IPS-20b (cell line): ENCODE measurements around the gene RETREG1.
"Not testable (repeated sequence)": the region's sequence is repeated elsewhere in the genome, so short reads cannot be mapped to it uniquely, and the experiment has no call there.

Source experiments
- H3K27ac ChIP-seq: one replicate; pipeline ENCODE4 v1.5.1; 2013; ENCODE audit warnings: low read length
- H3K27me3 ChIP-seq: 2 replicates; pipeline ENCODE4 v1.6.1; 2013; ENCODE audit warnings: mild to moderate bottlenecking, low read length, inconsistent platforms; ENCODE audit not compliant: insufficient read depth
- H3K36me3 ChIP-seq: 2 replicates; pipeline ENCODE4 v1.6.1; 2013; ENCODE audit warnings: low read depth, mild to moderate bottlenecking, inconsistent platforms, low read length, moderate library complexity; ENCODE audit not compliant: insufficient read depth
- H3K4me1 ChIP-seq: 2 replicates; pipeline ENCODE4 v1.6.1; 2013; ENCODE audit warnings: mild to moderate bottlenecking, control low read depth, inconsistent platforms, low read length, moderate library complexity; ENCODE audit not compliant: insufficient read depth
- H3K4me3 ChIP-seq: 2 replicates; pipeline ENCODE4 v1.5.1; 2013; ENCODE audit warnings: mild to moderate bottlenecking, low read length, inconsistent platforms
- H3K9ac ChIP-seq: 2 replicates; pipeline ENCODE4 v1.6.1; 2013; ENCODE audit warnings: low read depth, mild to moderate bottlenecking, inconsistent platforms, low read length, moderate library complexity
- H3K9me3 ChIP-seq: 2 replicates; pipeline ENCODE4 v1.6.1; 2013; ENCODE audit warnings: mild to moderate bottlenecking, low read depth, low read length, inconsistent platforms; ENCODE audit not compliant: insufficient read depth

Gene RETREG1

DNA sequence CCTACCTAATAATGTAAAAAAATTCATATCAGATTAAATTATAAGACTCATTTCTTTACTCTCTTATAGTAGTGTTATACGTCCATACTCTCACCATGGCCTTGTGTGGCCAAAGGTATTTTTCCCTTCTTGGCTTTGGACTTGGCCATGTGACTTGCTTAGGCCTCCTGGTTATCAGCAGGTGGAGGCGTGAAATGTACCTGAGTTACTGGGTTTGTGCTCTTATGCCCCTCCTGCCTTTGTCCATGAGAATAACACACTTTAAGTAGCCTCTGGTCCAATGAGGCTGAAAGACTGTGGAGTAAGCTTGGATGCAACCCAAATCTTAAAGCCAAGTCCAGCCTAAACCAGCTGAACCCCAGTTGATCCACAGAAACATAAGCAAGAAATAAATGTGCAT is 68.7 kb downstream of the RETREG1 start:
- no peaks in the 10 kb centered on the region for H3K36me3 ChIP-seq
- no peak overlapping the region for H3K9ac ChIP-seq
- no peak overlapping the region for H3K27ac ChIP-seq
- H3K4me3 ChIP-seq: no peak overlapping the region
- no peaks in the 10 kb centered on the region for H3K27me3 ChIP-seq
- H3K4me1 ChIP-seq: 0 out of 2 replicates have a peak, but pooled peaks cover 3% of the 10 kb centered on the region
- no peaks in the 10 kb centered on the region for H3K9me3 ChIP-seq

DNA sequence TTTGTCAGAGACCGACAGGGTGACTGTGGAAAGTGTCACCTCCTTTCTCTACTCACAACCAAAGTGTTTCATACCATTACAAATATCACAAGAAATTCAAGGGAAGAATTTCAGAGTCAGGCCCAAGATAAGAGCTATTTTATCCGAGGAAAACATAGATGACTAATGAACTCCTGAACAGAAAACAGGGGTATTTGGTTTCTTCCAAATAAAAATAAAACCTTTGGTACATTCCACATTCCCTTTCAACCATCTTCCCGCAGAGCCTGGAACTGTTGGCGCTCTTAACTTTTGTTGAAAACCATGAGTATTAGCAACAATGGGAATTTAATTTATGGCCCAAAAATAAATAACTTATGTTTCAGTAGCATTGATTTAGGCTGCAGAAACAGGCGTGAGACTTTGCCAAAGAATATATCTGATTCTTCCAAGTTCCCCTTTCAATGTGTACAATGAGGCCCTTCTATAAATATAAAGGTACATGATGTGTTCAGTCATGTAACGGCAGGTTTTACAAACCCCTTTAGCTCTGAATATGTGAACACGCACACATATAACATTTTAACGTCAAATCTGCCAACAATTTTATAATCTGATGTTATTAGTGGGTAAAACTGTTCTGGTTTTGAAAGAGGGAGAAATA is 69.5 kb downstream of the RETREG1 start:
- H3K9ac ChIP-seq: no peak overlapping the region
- no peak overlapping the region for H3K4me3 ChIP-seq
- no peaks in the 10 kb centered on the region for H3K9me3 ChIP-seq
- H3K27ac ChIP-seq: no peak overlapping the region
- H3K36me3 ChIP-seq: no peaks in the 10 kb centered on the region
- no peaks in the 10 kb centered on the region for H3K27me3 ChIP-seq
- H3K4me1 ChIP-seq: 0 out of 2 replicates have a peak, but pooled peaks cover 3% of the 10 kb centered on the region

- Histone ChIP-seq H3K9ac (no peak overlapping the region), H3K27ac (no peak overlapping the region)
Measured at GRCh38 chr5:16546732-16547131, 70.1 kb downstream of the RETREG1 start.

GRCh38 chr5:16544607-16545374 is 72.0 kb downstream of the RETREG1 start:
- no peaks in the 10 kb centered on the region for H3K9me3 ChIP-seq
- 0 out of 2 replicates have a peak, but pooled peaks cover 3% of the 10 kb centered on the region for H3K4me1 ChIP-seq
- no peaks in the 10 kb centered on the region for H3K36me3 ChIP-seq
- no peaks in the 10 kb centered on the region for H3K27me3 ChIP-seq
- no peak overlapping the region for H3K27ac ChIP-seq
- no peak overlapping the region for H3K9ac ChIP-seq
- H3K4me3 ChIP-seq: no peak overlapping the region

More at GRCh38 chr5:16546732-16547131, 70.1 kb downstream of the RETREG1 start:
- H3K9me3 ChIP-seq: no peaks in the 10 kb centered on the region
- no peaks in the 10 kb centered on the region for H3K27me3 ChIP-seq
- H3K36me3 ChIP-seq: no peaks in the 10 kb centered on the region
- H3K4me3 ChIP-seq: no peak overlapping the region
- H3K4me1 ChIP-seq: 0 out of 2 replicates have a peak, but pooled peaks cover 3% of the 10 kb centered on the region

GRCh38 chr5:16543206-16543605 is 73.6 kb downstream of the RETREG1 start:
- H3K9me3 ChIP-seq, H3K27me3 ChIP-seq, H3K9ac ChIP-seq, H3K4me1 ChIP-seq, H3K36me3 ChIP-seq, H3K27ac ChIP-seq, H3K4me3 ChIP-seq: not testable (repeated sequence)

- Histone ChIP-seq H3K9ac (no peak overlapping the region), H3K36me3 (no peaks in the 10 kb centered on the region), H3K9me3 (no peaks in the 10 kb centered on the region), H3K27ac (no peak overlapping the region), H3K4me3 (no peak overlapping the region), H3K27me3 (no peaks in the 10 kb centered on the region), H3K4me1 (0 out of 2 replicates have a peak, but pooled peaks cover 3% of the 10 kb centered on the region)
Measured at GRCh38 chr5:16542236-16542635, 74.6 kb downstream of the RETREG1 start.

- not testable (repeated sequence) for H3K4me3 ChIP-seq, H3K36me3 ChIP-seq, H3K9me3 ChIP-seq, H3K27me3 ChIP-seq, H3K27ac ChIP-seq, H3K4me1 ChIP-seq, H3K9ac ChIP-seq
Measured at GRCh38 chr5:16541592-16541991, 75.2 kb downstream of the RETREG1 start.

DNA sequence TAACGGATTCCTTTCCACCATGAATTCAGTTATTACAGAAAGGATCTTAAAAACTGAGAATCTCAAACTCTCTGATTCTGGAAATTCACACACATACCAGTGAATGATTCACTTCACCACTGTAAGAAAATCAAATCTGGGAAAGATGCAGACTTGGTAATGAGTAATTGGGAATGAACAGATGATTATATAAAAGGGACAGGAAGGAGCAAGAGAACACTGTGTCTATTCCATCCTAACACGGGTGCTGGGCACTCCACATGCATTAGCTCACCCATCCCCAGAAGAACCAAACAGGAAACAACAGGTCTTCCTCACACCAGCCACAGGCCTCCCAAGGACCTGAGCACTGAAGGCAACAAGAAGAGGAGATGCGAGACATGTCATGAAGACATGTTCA is 76.4 kb downstream of the RETREG1 start:
- H3K27ac ChIP-seq: no peak overlapping the region
- H3K4me3 ChIP-seq: no peak overlapping the region
- H3K4me1 ChIP-seq: no peaks in the 10 kb centered on the region
- no peak overlapping the region for H3K9ac ChIP-seq
- no peaks in the 10 kb centered on the region for H3K36me3 ChIP-seq
- no peaks in the 10 kb centered on the region for H3K9me3 ChIP-seq
- H3K27me3 ChIP-seq: no peaks in the 10 kb centered on the region

- H3K9ac ChIP-seq: no peak overlapping the region
- no peak overlapping the region for H3K4me3 ChIP-seq
- no peaks in the 10 kb centered on the region for H3K4me1 ChIP-seq
- H3K36me3 ChIP-seq: no peaks in the 10 kb centered on the region
- H3K9me3 ChIP-seq: no peaks in the 10 kb centered on the region
- no peak overlapping the region for H3K27ac ChIP-seq
- no peaks in the 10 kb centered on the region for H3K27me3 ChIP-seq
Measured at GRCh38 chr5:16539169-16539666, 77.6 kb downstream of the RETREG1 start.

DNA sequence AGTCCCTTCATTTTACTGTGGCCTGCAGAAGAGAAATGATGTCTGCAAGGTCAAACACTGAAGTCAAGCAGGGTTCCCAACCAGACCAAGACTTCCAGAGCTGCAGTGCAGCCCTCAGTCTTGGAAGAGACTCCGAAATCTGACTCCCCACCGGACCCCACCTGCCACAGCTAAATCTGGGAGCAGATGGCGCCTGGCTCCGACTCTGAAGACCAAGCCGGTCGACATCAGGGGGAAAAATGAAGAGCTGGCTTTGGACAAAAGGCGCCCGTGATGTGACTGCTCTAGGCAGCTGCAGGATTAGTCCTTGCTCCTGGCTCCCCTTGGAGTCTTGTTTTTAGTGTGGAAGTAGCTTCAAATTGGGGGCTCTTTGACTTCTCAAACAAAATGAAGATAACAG is 78.8 kb downstream of the RETREG1 start:
- no peak overlapping the region for H3K4me3 ChIP-seq
- no peak overlapping the region for H3K27ac ChIP-seq
- no peaks in the 10 kb centered on the region for H3K4me1 ChIP-seq
- H3K36me3 ChIP-seq: no peaks in the 10 kb centered on the region
- H3K9ac ChIP-seq: no peak overlapping the region
- H3K9me3 ChIP-seq: no peaks in the 10 kb centered on the region
- no peaks in the 10 kb centered on the region for H3K27me3 ChIP-seq

DNA sequence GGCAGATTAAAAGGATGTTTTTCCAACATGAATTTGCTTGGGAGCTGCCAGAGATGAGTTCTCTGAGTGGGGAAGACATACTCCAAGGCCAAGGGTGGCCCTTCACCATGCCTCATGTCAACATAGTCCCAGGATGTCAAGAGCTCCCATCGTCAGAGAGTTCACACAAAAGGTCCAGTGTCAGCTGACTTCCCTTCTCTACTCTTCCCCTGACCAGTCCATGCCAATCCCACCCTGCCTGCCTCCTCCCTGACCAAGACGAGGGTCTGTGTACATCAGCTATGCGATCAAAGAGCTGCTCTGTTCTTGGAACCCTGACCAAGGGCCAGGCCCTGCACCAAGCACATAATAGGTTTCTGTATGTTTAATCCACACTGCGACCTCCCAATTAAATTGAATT is 80.0 kb downstream of the RETREG1 start:
- Histone ChIP-seq H3K4me3 (no peak overlapping the region), H3K9ac (no peak overlapping the region), H3K27ac (no peak overlapping the region), H3K36me3 (no peaks in the 10 kb centered on the region), H3K27me3 (no peaks in the 10 kb centered on the region), H3K4me1 (no peaks in the 10 kb centered on the region), H3K9me3 (no peaks in the 10 kb centered on the region)

DNA sequence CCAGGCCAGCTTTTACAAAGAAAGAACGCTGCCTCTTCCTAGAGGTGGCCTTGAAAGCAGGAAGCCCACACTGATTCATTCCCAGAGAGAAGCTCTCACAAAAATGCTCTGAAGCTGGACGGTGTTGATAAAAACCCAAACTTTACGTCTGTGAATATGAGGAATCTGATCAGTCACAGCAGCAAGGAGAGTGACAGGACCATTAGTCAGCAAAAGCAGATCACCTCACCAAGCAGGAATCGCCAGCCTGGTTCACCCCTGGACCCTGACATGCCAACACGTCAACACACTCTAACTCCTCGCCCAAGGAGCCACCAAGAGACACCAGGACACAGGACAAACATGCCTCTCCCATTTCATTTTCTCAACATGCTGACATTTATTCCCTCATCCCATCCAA is 80.6 kb downstream of the RETREG1 start:
- H3K27me3 ChIP-seq: no peaks in the 10 kb centered on the region
- no peak overlapping the region for H3K9ac ChIP-seq
- H3K4me3 ChIP-seq: no peak overlapping the region
- H3K27ac ChIP-seq: no peak overlapping the region
- H3K36me3 ChIP-seq: no peaks in the 10 kb centered on the region
- H3K4me1 ChIP-seq: no peaks in the 10 kb centered on the region
- H3K9me3 ChIP-seq: no peaks in the 10 kb centered on the region
